H1 (cell line): ENCODE measurements around the gene MMP19. TPM values are rescaled to one million over a fixed set of nuclear protein-coding genes. Genes with fewer than 3 reads are reported as not detected.

ENCODE experiments used
- CTCF ChIA-PET: fragments of 300-600 bp; sonication (Branson Sonifier 250); formaldehyde crosslinking; loops from one replicate; lab custom pipeline; 2021; ENCODE audit not compliant: partially characterized antibody; lab: Charles Lee
- POLR2A ChIA-PET: fragments of 300-600 bp; sonication (Branson Sonifier 250); formaldehyde crosslinking; loops from one replicate; lab custom pipeline; 2021; ENCODE audit warnings: inconsistent platforms; ENCODE audit not compliant: partially characterized antibody; lab: Charles Lee
- DNase-seq, 2 experiments: peaks; one replicate each; pipeline versions ENCODE4 v3.0.0 to v3.0.0-alpha.2; 2010 to 2022; ENCODE audit warnings: low spot score in 2 of 2, low read depth in 1 of 2, mixed read lengths in 1 of 2
- FAIRE-seq: peaks from 2 replicates; lab custom pipeline; 2011; peaks lifted over from hg19 to GRCh38; lab: Jason Lieb, UNC
- H2AFZ ChIP-seq: 2 replicates; pipeline ENCODE4 v1.8.1; 2012; ENCODE audit warnings: low read length, inconsistent platforms
- H2AK5ac ChIP-seq: 2 replicates; pipeline ENCODE4 v1.6.1; 2013; ENCODE audit warnings: low read depth, low read length
- H2BK120ac ChIP-seq: replicated peaks from 2 replicates; pipeline ENCODE3; 2013; ENCODE audit warnings: low read depth, low read length, inconsistent platforms
- H2BK12ac ChIP-seq: 2 replicates; pipeline ENCODE4 v1.6.1; 2013; ENCODE audit warnings: low read depth, low read length
- H2BK15ac ChIP-seq: 2 replicates; pipeline ENCODE4 v1.6.1; 2013; ENCODE audit warnings: low read length
- H2BK20ac ChIP-seq: 2 replicates; pipeline ENCODE4 v1.6.1; 2013; ENCODE audit warnings: low read length
- H2BK5ac ChIP-seq: 2 replicates; pipeline ENCODE4 v1.6.1; 2013; ENCODE audit warnings: low read depth, low read length
- H3K14ac ChIP-seq: 2 replicates; pipeline ENCODE4 v1.6.1; 2013; ENCODE audit warnings: inconsistent platforms; ENCODE audit not compliant: insufficient read length
- H3K18ac ChIP-seq: 2 replicates; pipeline ENCODE4 v1.6.1; 2013; ENCODE audit warnings: low read length; ENCODE audit errors: extremely low read depth
- H3K23ac ChIP-seq: 2 replicates; pipeline ENCODE4 v1.6.1; 2013; ENCODE audit warnings: inconsistent platforms; ENCODE audit not compliant: insufficient read length
- H3K23me2 ChIP-seq: 2 replicates; pipeline ENCODE4 v1.6.1; 2013; ENCODE audit warnings: low read depth, low read length
- H3K27ac ChIP-seq: 2 replicates; pipeline ENCODE4 v1.6.1; 2011; ENCODE audit warnings: low read depth, low read length, inconsistent platforms
- H3K27me3 ChIP-seq, 4 experiments: replicated peaks in 1 of 4; 1 replicate in 1 of 4; 2 replicates in 3 of 4; pipeline versions ENCODE4 v1.6.1 to v1.8.1; 2011 to 2013; ENCODE audit warnings: low read length in 3 of 4, mild to moderate bottlenecking in 3 of 4, inconsistent platforms in 2 of 4, mixed read lengths in 2 of 4, moderate library complexity in 1 of 4; ENCODE audit not compliant: control insufficient read depth in 3 of 4, insufficient read depth in 3 of 4; ENCODE audit errors: extremely low read depth in 1 of 4
- H3K36me3 ChIP-seq, 4 experiments: 2 replicates each; pipeline versions ENCODE4 v1.6.1 to v1.8.1; 2011 to 2013; ENCODE audit warnings: mild to moderate bottlenecking in 4 of 4, low read length in 3 of 4, moderate library complexity in 2 of 4, control low read depth in 1 of 4, inconsistent platforms in 1 of 4; ENCODE audit not compliant: insufficient read depth in 4 of 4, control insufficient read depth in 2 of 4
- H3K4ac ChIP-seq: replicated peaks from 2 replicates; pipeline ENCODE3; 2013; ENCODE audit warnings: low read length, low read depth, mixed read lengths, inconsistent platforms; ENCODE audit not compliant: insufficient read length
- H3K4me1 ChIP-seq, 4 experiments: replicated peaks in 1 of 4; 1 replicate in 1 of 4; 2 replicates in 3 of 4; pipeline versions ENCODE4 v1.6.1 to v1.8.1; 2011 to 2013; ENCODE audit warnings: low read length in 3 of 4, inconsistent platforms in 2 of 4, mixed read lengths in 1 of 4; ENCODE audit not compliant: insufficient read depth in 4 of 4, control insufficient read depth in 3 of 4
- H3K4me2 ChIP-seq, 2 experiments: 2 replicates each; pipeline versions ENCODE4 v1.6.1 to v1.8.1; 2011 to 2013; ENCODE audit warnings: low read depth in 2 of 2, low read length in 2 of 2, control low read depth in 1 of 2, inconsistent platforms in 1 of 2, mild to moderate bottlenecking in 1 of 2; ENCODE audit not compliant: insufficient read depth in 1 of 2
- H3K4me3 ChIP-seq, 4 experiments: fragments of 200-600, 300-600 bp in 1 of 4; sonication (generic), shearing (Covaris generic), sonication (Bioruptor Twin) in 1 of 4; 2 replicates each; pipeline versions ENCODE4 v1.5.1 to v1.8.1; 2011 to 2016; ENCODE audit warnings: low read length in 4 of 4, low read depth in 3 of 4, control low read depth in 2 of 4, inconsistent platforms in 2 of 4, mild to moderate bottlenecking in 2 of 4, mixed read lengths in 1 of 4, moderate library complexity in 1 of 4; ENCODE audit not compliant: insufficient read depth in 2 of 4; ENCODE audit errors: extremely low read depth in 1 of 4
- H3K56ac ChIP-seq: replicated peaks from 2 replicates; pipeline ENCODE3; 2013; ENCODE audit warnings: low read depth, mild to moderate bottlenecking, mixed read lengths, low read length, inconsistent platforms; ENCODE audit not compliant: insufficient read length
- H3K79me1 ChIP-seq: 2 replicates; pipeline ENCODE4 v1.6.1; 2013; ENCODE audit warnings: low read depth, low read length, control low read depth
- H3K79me2 ChIP-seq, 2 experiments: 2 replicates each; pipeline versions ENCODE4 v1.6.1 to v1.8.1; 2012 to 2013; ENCODE audit warnings: low read length in 2 of 2, mild to moderate bottlenecking in 2 of 2, inconsistent platforms in 1 of 2; ENCODE audit not compliant: insufficient read depth in 2 of 2, control insufficient read depth in 1 of 2
- H3K9ac ChIP-seq, 4 experiments: replicated peaks in 1 of 4; 1 replicate in 1 of 4; 2 replicates in 3 of 4; pipeline versions ENCODE4 v1.6.1 to v1.8.1; 2011 to 2013; ENCODE audit warnings: low read depth in 3 of 4, low read length in 3 of 4, control low read depth in 2 of 4, mild to moderate bottlenecking in 2 of 4, moderate library complexity in 2 of 4, inconsistent platforms in 1 of 4; ENCODE audit errors: extremely low read depth in 1 of 4
- H3K9me3 ChIP-seq, 2 experiments: 2 replicates each; pipeline versions ENCODE4 v1.6.1 to v1.8.1; 2012 to 2013; ENCODE audit warnings: mild to moderate bottlenecking in 2 of 2, moderate library complexity in 2 of 2, control low read depth in 1 of 2, inconsistent platforms in 1 of 2, low read depth in 1 of 2, low read length in 1 of 2, mixed read lengths in 1 of 2; ENCODE audit not compliant: insufficient read depth in 2 of 2
- H4K20me1 ChIP-seq, 2 experiments: replicated peaks in 1 of 2; 2 replicates each; pipeline versions ENCODE3 to v1.8.1; 2011 to 2013; ENCODE audit warnings: inconsistent platforms in 2 of 2, low read length in 2 of 2, mild to moderate bottlenecking in 1 of 2; ENCODE audit not compliant: insufficient read depth in 2 of 2, control insufficient read depth in 1 of 2
- H4K5ac ChIP-seq: 2 replicates; pipeline ENCODE4 v1.6.1; 2013; ENCODE audit warnings: low read length, low read depth, mixed read lengths, inconsistent platforms; ENCODE audit not compliant: insufficient read length
- H4K8ac ChIP-seq: 2 replicates; pipeline ENCODE4 v1.8.0; 2013; ENCODE audit warnings: mild to moderate bottlenecking, moderate library complexity, low read length, inconsistent platforms; ENCODE audit not compliant: insufficient read depth; ENCODE audit errors: extremely low read depth
- H4K91ac ChIP-seq: replicated peaks from 2 replicates; pipeline ENCODE3; 2013; ENCODE audit warnings: low read length, mixed read lengths, inconsistent platforms; ENCODE audit not compliant: insufficient read length
- ASH2L ChIP-seq: fragments of 200-600, 300-600 bp; sonication (generic); IDR thresholded peaks from one replicate; pipeline ENCODE4 v1.7.1; 2017; ENCODE audit warnings: low read length
- CBX5 ChIP-seq: fragments of 300-800, 300-1000 bp; sonication (generic); IDR thresholded peaks from 2 replicates; pipeline ENCODE4 v1.7.1; 2016; ENCODE audit warnings: antibody characterized with exemption, low read length, low read depth
- HDAC6 ChIP-seq: IDR thresholded peaks from one replicate; pipeline ENCODE4 v1.7.1; 2012; ENCODE audit warnings: low read depth, mild to moderate bottlenecking, inconsistent platforms, low read length, moderate library complexity
- MAFK ChIP-seq: IDR thresholded peaks from 2 replicates; pipeline ENCODE4 v1.6.1; 2012; ENCODE audit warnings: low read depth, mild to moderate bottlenecking, improper control_type of control experiment, low read length
- NRF1 ChIP-seq: IDR thresholded peaks from 2 replicates; pipeline ENCODE4 v1.6.1; 2011; ENCODE audit warnings: mild to moderate bottlenecking, low read depth, low read length, improper control_type of control experiment
- SAP30 ChIP-seq: fragments of 300-600 bp; sonication (generic); IDR thresholded peaks from 2 replicates; pipeline ENCODE4 v1.7.1; 2012; ENCODE audit warnings: low read length, moderate library complexity, mild to moderate bottlenecking, inconsistent platforms; ENCODE audit not compliant: insufficient read depth, insufficient replicate concordance
- SIN3A ChIP-seq, 2 experiments: IDR thresholded peaks in 1 of 2; conservative IDR thresholded peaks in 1 of 2; 2 replicates each; pipeline ENCODE4 v1.6.1; 2011 to 2012; ENCODE audit warnings: low read length in 2 of 2, improper control_type of control experiment in 1 of 2, low read depth in 1 of 2, mild to moderate bottlenecking in 1 of 2
- SIRT6 ChIP-seq: IDR thresholded peaks from one replicate; pipeline ENCODE4 v1.7.1; 2012; ENCODE audit warnings: low read length, inconsistent platforms
- SIX5 ChIP-seq: IDR thresholded peaks from 2 replicates; pipeline ENCODE4 v1.6.1; 2011; ENCODE audit warnings: mild to moderate bottlenecking, low read depth, low read length
- SP2 ChIP-seq: IDR thresholded peaks from 2 replicates; pipeline ENCODE4 v1.6.1; 2012; ENCODE audit warnings: mild to moderate bottlenecking, low read length, inconsistent platforms
- TCF12 ChIP-seq: IDR thresholded peaks from 2 replicates; pipeline ENCODE4 v1.6.1; 2011; ENCODE audit warnings: low read depth, mild to moderate bottlenecking, low read length
- TEAD4 ChIP-seq: IDR thresholded peaks from 2 replicates; pipeline ENCODE4 v1.6.1; 2012; ENCODE audit warnings: low read depth, low read length, inconsistent platforms, mixed read lengths
- YY1 ChIP-seq: IDR thresholded peaks from 2 replicates; pipeline ENCODE4 v1.6.1; 2011; ENCODE audit warnings: low read depth, mild to moderate bottlenecking, low read length
- WGBS, 2 experiments: shearing (Covaris generic) in 1 of 2; methylation state at CpG; one replicate each; pipeline versions ENCODE4 v1.1.6 to v1.1.7; 2013 to 2015; ENCODE audit warnings: low lambda C conversion rate in 2 of 2, mixed read lengths in 2 of 2, inconsistent platforms in 1 of 2, low coverage in 1 of 2, missing lambda C conversion rate in 1 of 2; ENCODE audit not compliant: insufficient replicate concordance in 2 of 2, insufficient coverage in 1 of 2, insufficient read length in 1 of 2; ENCODE audit errors: extremely low coverage in 1 of 2, missing lambda C conversion rate in 1 of 2; 5-methylcytosine and 5-hydroxymethylcytosine counted together
- polyA plus RNA-seq, 7 experiments: library from polyadenylated mRNA; depleted of rRNA in 3 of 7; stranded (reverse) in 5 of 7; unstranded in 2 of 7; fragments of >200 nt in 5 of 7; fragments of 200-250 nt in 2 of 7; gene quantifications; 1 replicate in 5 of 7; 2 replicates in 1 of 7; 4 replicates in 1 of 7; pipeline versions ENCODE4 v1.2.1 to v1.2.3, GENCODE V29; 2011 to 2013; ENCODE audit warnings: missing spikeins in 2 of 7, mixed read lengths in 2 of 7
- total RNA-seq: library from RNA; stranded (reverse); fragmentation: NEBNext Ultra II Directional; extraction: Animal tissue kit (Norgen Biotek cat#: 25700); gene quantifications from 2 replicates; pipeline ENCODE4 v1.2.1, GENCODE V29; 2021

MMP19 gene
- total and polyA plus RNA-seq, 2 of the 8 experiments (the other 6 are each of a cell fraction or from before 2014, with no cell fraction given): 2.7 to 3.3 TPM

DNA sequence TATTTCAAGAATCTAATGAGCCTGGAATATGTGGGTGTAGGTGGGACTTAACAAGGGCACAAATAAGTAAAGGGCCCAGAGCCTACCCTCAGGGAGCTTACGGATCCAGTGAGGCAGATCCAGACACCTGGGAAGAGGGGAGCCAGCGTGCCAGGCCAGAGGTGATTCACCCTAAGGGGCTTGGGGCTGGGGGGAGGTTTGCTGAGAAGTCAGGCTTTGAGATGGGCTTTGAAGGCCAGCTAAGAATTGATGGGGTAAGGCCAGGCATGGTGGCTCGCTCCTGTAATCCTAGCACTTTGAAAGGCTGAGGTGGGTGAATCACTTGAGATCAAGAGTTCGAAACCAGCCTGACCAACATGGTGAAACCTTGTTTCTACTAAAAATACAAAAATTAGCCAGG lies 695 bp upstream of the MMP19 start:
- Histone ChIP-seq H3K23me2 (no peaks in the 10 kb centered on the region), H3K14ac (no peak overlapping the region)
- no peak for TF ChIP-seq TEAD4
- TF ChIP-seq CBX5: no peak
- no peak for TF ChIP-seq SAP30
- no peak for TF ChIP-seq ASH2L
- TF ChIP-seq HDAC6: no peak
- no peak for TF ChIP-seq SIN3A (conservative IDR thresholded peaks at IDR 0.05 in 1 of 2, IDR thresholded peaks at IDR 0.05 in 1 of 2; ENCODE audit: low read depth in 1 of 2, low read length in 2 of 2)
- TF ChIP-seq TCF12: no peak
- TF ChIP-seq SIX5: no peak
- no peak for TF ChIP-seq SP2
- no peak for TF ChIP-seq MAFK
- TF ChIP-seq YY1: no peak
- no peak for TF ChIP-seq SIRT6
- TF ChIP-seq NRF1: no peak
- TF ChIP-seq, all 59 proteins: peak for 0
- Histone ChIP-seq H2AK5ac (no peak overlapping the region), H3K79me2 (no peaks in the 10 kb centered on the region), H4K5ac (no peak overlapping the region), H2BK12ac (no peak overlapping the region), H2BK5ac (no peak overlapping the region), H3K18ac (no peak overlapping the region), H2BK15ac (no peak overlapping the region), H2AFZ (no peak overlapping the region), H3K4ac (no peak overlapping the region), H4K91ac (peak overlapping the region; percentile 25), H3K79me1 (no peaks in the 10 kb centered on the region), H3K27ac (no peak overlapping the region), H3K4me2 (peak overlapping the region in 1 of 2 experiments; percentile 53; a peak in 1 of 4 replicates), H2BK20ac (no peak overlapping the region), H3K9ac (no peak overlapping the region), H3K56ac (no peak overlapping the region), H3K4me1 (peaks cover 0 to 8% (median 2%) of the 10 kb centered on the region in 4 experiments; a peak in 4 of 7 replicates), H3K4me3 (no peak overlapping the region), H3K23ac (no peak overlapping the region), H3K9me3 (no peaks in the 10 kb centered on the region), H4K20me1 (no peaks in the 10 kb centered on the region), H3K27me3 (no peaks in the 10 kb centered on the region), H3K36me3 (no peaks in the 10 kb centered on the region), H2BK120ac (no peak overlapping the region), H4K8ac (no peak overlapping the region)
- POLR2A ChIA-PET: interaction anchor here (0.6 to 7.3 kb wide), 9 partner anchors 12 to 128 kb away, joined by 3 to 82 read pairs (median 3); partner anchors contain the start of genes BLOC1S1, DNAJC14, ORMDL2 and PYM1
- no peak for FAIRE-seq
- no peak for DNase-seq
- 96% methylated on average over 4 of the region's 4 CpGs; no CpG with 5 or more reads in 1 of the 2 experiments for WGBS, 2 experiments
- CTCF ChIA-PET: interaction anchor here (0.6 to 2.6 kb wide), 7 partner anchors 8 to 97 kb away, joined by 3 to 9 read pairs (median 4); partner anchors contain the start of gene DNAJC14
